BE2C (cell line): ENCODE results near the gene ITPKA.

ENCODE experiments used
- DNase-seq: peaks from one replicate; pipeline ENCODE4 v3.0.0-alpha.2; 2020
- H3K27me3 ChIP-seq: fragments of 250-450 bp; sonication (Bioruptor Pico); 2 replicates; pipeline ENCODE4 v1.5.1; 2020; ENCODE audit warnings: mild to moderate bottlenecking
- H3K36me3 ChIP-seq: fragments of 250-450 bp; sonication (Bioruptor Pico); 2 replicates; pipeline ENCODE4 v1.5.1; 2020; ENCODE audit warnings: mild to moderate bottlenecking
- H3K4me1 ChIP-seq: fragments of 250-450 bp; sonication (Bioruptor Pico); 2 replicates; pipeline ENCODE4 v1.5.1; 2020
- H3K4me3 ChIP-seq: 2 replicates; pipeline ENCODE4 v1.5.1; 2011; ENCODE audit warnings: low read depth, low read length
- H3K9me3 ChIP-seq: fragments of 250-450 bp; sonication (Bioruptor Pico); 2 replicates; pipeline ENCODE4 v1.5.1; 2020
- TF ChIP-seq, protein P1 (sequence below): IDR thresholded peaks from 2 replicates; pipeline ENCODE4 v1.5.1; 2012; ENCODE audit warnings: mild to moderate bottlenecking, low read depth, low read length

Gene ITPKA

DNA sequence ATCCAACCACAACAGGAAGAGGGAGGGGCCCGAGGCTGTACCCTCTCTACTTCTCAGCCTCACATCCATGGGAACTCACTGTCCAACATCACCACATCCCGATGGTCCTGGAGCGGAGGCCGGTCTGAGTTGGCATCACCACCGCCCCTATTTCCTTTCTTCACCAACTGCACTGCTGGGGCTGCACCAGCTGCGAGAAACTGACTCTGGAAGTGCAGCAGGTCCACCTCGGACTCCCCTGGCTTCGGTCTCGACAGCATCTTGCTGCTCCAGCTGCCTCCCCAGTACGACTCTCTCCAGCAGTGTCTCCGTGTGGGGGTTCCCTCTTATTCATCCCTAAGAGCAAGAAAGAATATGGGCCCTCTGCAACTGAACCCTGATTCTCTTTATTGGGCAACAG, 43.2 kb downstream of the ITPKA start:
- Histone ChIP-seq H3K9me3 (no peaks in the 10 kb centered on the region), H3K27me3 (no peaks in the 10 kb centered on the region), H3K4me3 (no peak overlapping the region), H3K4me1 (peaks cover 7% of the 10 kb centered on the region; the same call in 1 of the 2 replicates), H3K36me3 (peaks cover 51% of the 10 kb centered on the region)
- TF ChIP-seq, protein P1, sequence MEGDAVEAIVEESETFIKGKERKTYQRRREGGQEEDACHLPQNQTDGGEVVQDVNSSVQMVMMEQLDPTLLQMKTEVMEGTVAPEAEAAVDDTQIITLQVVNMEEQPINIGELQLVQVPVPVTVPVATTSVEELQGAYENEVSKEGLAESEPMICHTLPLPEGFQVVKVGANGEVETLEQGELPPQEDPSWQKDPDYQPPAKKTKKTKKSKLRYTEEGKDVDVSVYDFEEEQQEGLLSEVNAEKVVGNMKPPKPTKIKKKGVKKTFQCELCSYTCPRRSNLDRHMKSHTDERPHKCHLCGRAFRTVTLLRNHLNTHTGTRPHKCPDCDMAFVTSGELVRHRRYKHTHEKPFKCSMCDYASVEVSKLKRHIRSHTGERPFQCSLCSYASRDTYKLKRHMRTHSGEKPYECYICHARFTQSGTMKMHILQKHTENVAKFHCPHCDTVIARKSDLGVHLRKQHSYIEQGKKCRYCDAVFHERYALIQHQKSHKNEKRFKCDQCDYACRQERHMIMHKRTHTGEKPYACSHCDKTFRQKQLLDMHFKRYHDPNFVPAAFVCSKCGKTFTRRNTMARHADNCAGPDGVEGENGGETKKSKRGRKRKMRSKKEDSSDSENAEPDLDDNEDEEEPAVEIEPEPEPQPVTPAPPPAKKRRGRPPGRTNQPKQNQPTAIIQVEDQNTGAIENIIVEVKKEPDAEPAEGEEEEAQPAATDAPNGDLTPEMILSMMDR, result no peak
- DNase-seq, result no peak

DNA sequence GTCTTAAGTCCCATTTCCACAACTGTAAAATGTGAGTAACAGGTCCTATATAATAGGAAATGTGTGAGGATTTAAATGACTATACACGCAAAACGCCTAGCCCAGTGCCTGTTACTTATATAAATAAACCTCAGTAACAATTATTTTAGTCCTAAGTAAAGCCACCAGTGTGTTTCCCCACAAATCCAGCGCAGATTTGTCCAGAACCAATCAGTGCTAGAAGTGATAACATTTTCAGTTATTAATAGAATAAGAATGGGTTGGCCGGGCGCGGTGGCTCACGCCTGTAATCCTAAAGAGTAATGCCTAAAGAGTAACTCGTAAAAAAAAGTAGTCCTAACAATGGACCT, 49.8 kb downstream of the ITPKA start:
- no peaks in the 10 kb centered on the region for H3K36me3 ChIP-seq
- peak overlapping the region; percentile 92 for H3K4me3 ChIP-seq
- 0 out of 2 replicates have a peak, but pooled peaks cover 2% of the 10 kb centered on the region for H3K4me1 ChIP-seq
- TF ChIP-seq, protein P1, result no peak
- DNase-seq, result no peak
- H3K27me3 ChIP-seq, result no peaks in the 10 kb centered on the region
- no peaks in the 10 kb centered on the region for H3K9me3 ChIP-seq

DNA sequence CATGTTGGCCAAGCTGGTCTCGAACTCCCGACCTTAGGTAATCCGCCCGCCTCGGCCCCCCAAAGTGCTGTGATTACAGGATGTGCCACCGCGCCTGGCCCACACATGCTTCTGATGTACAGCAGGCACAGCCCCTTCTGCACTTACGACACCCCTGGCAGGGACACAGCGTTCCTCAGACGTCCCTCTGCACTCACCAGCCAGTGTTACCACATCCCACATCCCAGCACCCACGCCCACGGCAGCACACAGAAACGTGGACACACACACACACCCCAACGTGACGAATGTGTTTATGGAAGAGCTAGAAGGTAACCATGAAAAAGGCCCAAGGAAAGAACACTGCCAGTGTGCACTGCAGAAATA, 51.0 kb downstream of the ITPKA start:
- Histone ChIP-seq H3K9me3 (no peaks in the 10 kb centered on the region), H3K4me3 (peak overlapping the region; percentile 92), H3K4me1 (no peaks in the 10 kb centered on the region), H3K36me3 (no peaks in the 10 kb centered on the region), H3K27me3 (no peaks in the 10 kb centered on the region)
- TF ChIP-seq, protein P1, result no peak
- DNase-seq, result no peak

DNA sequence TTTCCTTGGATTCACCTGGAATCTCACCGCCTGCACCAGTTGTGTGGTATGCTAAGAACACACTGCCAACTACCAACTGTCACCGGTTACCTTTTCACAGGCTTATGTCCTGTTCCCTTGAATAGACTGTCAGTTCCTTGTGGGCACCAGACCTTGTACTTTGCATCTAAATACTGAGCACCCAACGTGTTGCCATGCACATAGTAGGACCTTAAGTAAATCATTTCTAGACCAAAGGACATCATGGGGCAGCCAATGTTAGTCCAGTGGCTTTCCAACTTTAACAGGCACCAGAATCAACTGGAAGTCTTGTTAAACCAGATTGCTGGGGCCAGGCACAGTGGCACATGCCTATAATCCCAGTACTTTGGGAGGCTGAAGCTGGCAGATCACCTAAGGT, 51.5 kb downstream of the ITPKA start:
- no peak for DNase-seq
- H3K4me1 ChIP-seq, result no peaks in the 10 kb centered on the region
- no peaks in the 10 kb centered on the region for H3K9me3 ChIP-seq
- no peak overlapping the region for H3K4me3 ChIP-seq
- H3K36me3 ChIP-seq, result no peaks in the 10 kb centered on the region
- TF ChIP-seq, protein P1, result no peak
- no peaks in the 10 kb centered on the region for H3K27me3 ChIP-seq

DNA sequence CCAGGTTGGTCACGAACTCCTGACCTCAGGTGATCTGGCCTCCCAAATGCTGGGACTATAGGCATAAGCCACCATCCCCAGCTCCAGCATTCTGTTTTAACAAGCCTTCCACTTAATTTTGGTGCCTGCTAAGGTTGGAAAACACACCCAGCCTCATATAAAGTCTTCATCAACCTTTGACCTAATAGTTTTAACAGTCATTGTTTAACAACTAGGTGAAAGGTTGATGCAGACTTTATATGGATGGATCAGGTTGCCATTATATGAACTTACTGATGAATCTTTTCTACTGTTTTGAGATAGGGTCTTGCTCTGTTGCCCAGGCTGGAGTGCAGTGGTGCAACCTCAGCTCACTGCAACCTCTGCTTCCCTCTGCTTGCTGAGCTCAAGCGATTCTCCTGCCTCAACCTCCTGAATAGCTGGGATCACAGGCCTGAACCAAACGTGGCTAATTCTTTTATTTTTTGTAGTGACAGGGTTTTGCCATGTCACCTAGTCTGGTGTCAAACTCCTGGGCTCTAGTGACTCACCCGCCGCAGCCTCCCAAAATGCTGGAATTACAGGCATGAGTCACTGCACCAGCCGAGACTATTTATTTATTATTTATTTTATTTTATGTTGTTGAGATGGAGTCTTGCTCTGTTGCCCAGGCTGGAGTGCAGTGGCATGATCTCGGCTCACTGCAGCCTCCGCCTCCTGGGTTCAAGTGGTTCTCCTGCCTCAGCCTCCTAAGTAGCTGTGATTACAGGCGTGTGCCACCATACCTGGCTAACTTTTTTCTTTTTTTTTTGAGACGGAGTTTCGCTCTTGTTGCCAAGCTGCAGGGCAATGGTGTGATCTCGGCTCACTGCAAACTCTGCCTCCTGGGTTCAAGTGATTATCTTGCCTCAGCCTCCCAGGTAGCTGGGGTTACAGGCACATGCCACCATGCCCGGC, 53.4 kb downstream of the ITPKA start:
- Histone ChIP-seq H3K9me3 (no peaks in the 10 kb centered on the region), H3K4me3 (no peak overlapping the region), H3K36me3 (no peaks in the 10 kb centered on the region), H3K4me1 (no peaks in the 10 kb centered on the region), H3K27me3 (no peaks in the 10 kb centered on the region)
- TF ChIP-seq, protein P1, result no peak
- DNase-seq, result no peak

DNA sequence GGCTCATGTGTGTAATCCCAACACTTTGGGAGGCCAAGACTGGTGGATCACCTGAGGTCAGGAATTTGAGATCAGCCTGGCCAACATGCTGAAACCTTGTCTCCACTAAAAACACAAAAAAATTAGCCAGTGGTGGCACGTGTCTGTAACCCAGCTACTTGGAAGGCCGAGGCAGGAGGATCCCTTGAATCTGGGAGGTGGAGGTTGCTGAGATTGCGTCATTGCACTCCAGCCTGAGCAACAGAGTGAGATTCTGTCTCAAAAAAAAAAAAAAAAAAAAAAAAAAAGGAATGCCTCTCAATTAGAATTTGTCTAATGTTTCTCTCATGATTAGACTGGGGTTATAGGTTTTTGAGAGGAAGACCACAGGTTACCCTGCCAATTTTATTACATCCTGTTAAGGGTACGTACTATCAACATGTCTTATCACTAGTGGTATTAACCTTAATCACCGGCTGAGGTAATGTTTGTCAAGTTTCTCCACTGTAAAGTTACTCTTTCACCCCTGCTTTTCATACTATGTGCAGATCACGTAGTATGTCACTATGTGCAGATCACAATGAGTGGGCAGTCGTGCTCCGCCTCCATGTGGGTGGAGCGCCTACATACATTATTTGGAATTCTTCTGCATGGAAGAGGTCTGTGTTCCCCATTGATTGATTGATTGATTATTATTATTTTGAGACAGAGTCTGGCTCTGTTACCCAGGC, 56.5 kb downstream of the ITPKA start:
- TF ChIP-seq, protein P1, result no peak

More for the DNA sequence above, 56.5 kb downstream of the ITPKA start:
- H3K27me3 ChIP-seq, result no peaks in the 10 kb centered on the region
- H3K9me3 ChIP-seq, result no peaks in the 10 kb centered on the region
- H3K4me1 ChIP-seq, result no peaks in the 10 kb centered on the region
- H3K36me3 ChIP-seq, result no peaks in the 10 kb centered on the region
- DNase-seq, result no peak
- no peak overlapping the region for H3K4me3 ChIP-seq
